Right atrium auricular region (tissue), 2 donors: ENCODE results near the gene FUT2. TPM values are rescaled to one million over a fixed set of nuclear protein-coding genes. Genes with fewer than 3 reads are reported as not detected.
"Not testable (repeated sequence)": the region's sequence is repeated elsewhere in the genome, so short reads cannot be mapped to it uniquely, and the experiment has no call there.

Experiments
- DNase-seq: peaks from one replicate; pipeline ENCODE4 v3.0.0-alpha.2; 2019; ENCODE audit warnings: low spot score
- H3K27ac ChIP-seq, 2 donors: fragments of 200-600 bp; sonication (generic); 1 replicate in 1 of 2; 2 replicates in 1 of 2; pipeline ENCODE4 v1.5.1; 2016 to 2019
- H3K27me3 ChIP-seq, 2 donors: fragments of 200-600 bp; sonication (generic); one replicate each; pipeline versions ENCODE4 v1.5.1 to v1.6.0; 2017 to 2019
- H3K36me3 ChIP-seq: fragments of 200-600 bp; sonication (generic); one replicate; pipeline ENCODE4 v1.5.1; 2016
- H3K4me1 ChIP-seq, 2 donors: fragments of 200-600 bp; sonication (generic); one replicate each; pipeline versions ENCODE4 v1.5.1 to v1.6.0; 2017 to 2019
- H3K4me3 ChIP-seq, 2 donors: fragments of 200-600 bp; sonication (generic); 1 replicate in 1 of 2; 2 replicates in 1 of 2; pipeline ENCODE4 v1.5.1; 2017 to 2019; ENCODE audit warnings: mild to moderate bottlenecking in 1 of 2, moderate library complexity in 1 of 2
- H3K9me3 ChIP-seq, 2 donors: fragments of 200-600 bp; sonication (generic); one replicate each; pipeline ENCODE4 v1.5.1; 2019
- CTCF ChIP-seq, 2 donors: fragments of 200-600 bp; sonication (generic); IDR thresholded peaks; one replicate each; pipeline ENCODE4 v1.5.1; 2019; ENCODE audit warnings: antibody characterized with exemption in 2 of 2
- total RNA-seq, 2 donors: library from RNA; depleted of rRNA; stranded (reverse); fragments of >200 nt; gene quantifications; one replicate each; pipeline ENCODE4 v1.1.0, GENCODE V29; 2016

FUT2 gene
- total RNA-seq, 2 donors from 2014 or later: not detected

GRCh38 chr19:48651683-48652048, 44.1 kb upstream of the FUT2 start:
- Histone ChIP-seq H3K4me1 (no peaks in the 10 kb centered on the region), H3K4me3 (no peak overlapping the region), H3K36me3 (no peaks in the 10 kb centered on the region), H3K9me3 (no peaks in the 10 kb centered on the region), H3K27me3 (no peaks in the 10 kb centered on the region), H3K27ac (no peak overlapping the region)
- no peak for TF ChIP-seq CTCF (IDR thresholded peaks at IDR 0.05)
- DNase-seq: no peak

- DNase-seq: no peak
- TF ChIP-seq CTCF (IDR thresholded peaks at IDR 0.05): no peak
- no peaks in the 10 kb centered on the region for H3K4me1 ChIP-seq
- no peaks in the 10 kb centered on the region for H3K27me3 ChIP-seq
- no peaks in the 10 kb centered on the region for H3K36me3 ChIP-seq
- H3K4me3 ChIP-seq: no peak overlapping the region
- H3K9me3 ChIP-seq: no peaks in the 10 kb centered on the region
- no peak overlapping the region for H3K27ac ChIP-seq
Measured at GRCh38 chr19:48654299-48655059, 41.3 kb upstream of the FUT2 start.

GRCh38 chr19:48656840-48657474, 38.8 kb upstream of the FUT2 start:
- no peak for TF ChIP-seq CTCF (IDR thresholded peaks at IDR 0.05)
- Histone ChIP-seq H3K27me3 (no peaks in the 10 kb centered on the region), H3K4me1 (peaks cover 0 to 11% of the 10 kb centered on the region in 2 donors), H3K27ac (no peak overlapping the region), H3K4me3 (no peak overlapping the region), H3K36me3 (no peaks in the 10 kb centered on the region), H3K9me3 (no peaks in the 10 kb centered on the region)
- no peak for DNase-seq

GRCh38 chr19:48657828-48658227, 37.9 kb upstream of the FUT2 start:
- not testable (repeated sequence) for H3K27me3 ChIP-seq, H3K4me3 ChIP-seq, H3K9me3 ChIP-seq, H3K36me3 ChIP-seq, H3K27ac ChIP-seq, DNase-seq
- H3K4me1 ChIP-seq: peaks cover 0 to 11% of the 10 kb centered on the region in 2 donors

GRCh38 chr19:48658483-48658882, 37.3 kb upstream of the FUT2 start:
- no peaks in the 10 kb centered on the region for H3K27me3 ChIP-seq
- H3K27ac ChIP-seq: no peak overlapping the region
- peaks cover 0 to 11% of the 10 kb centered on the region in 2 donors for H3K4me1 ChIP-seq
- no peak for DNase-seq
- H3K4me3 ChIP-seq: no peak overlapping the region
- H3K9me3 ChIP-seq: no peaks in the 10 kb centered on the region
- H3K36me3 ChIP-seq: no peaks in the 10 kb centered on the region
- TF ChIP-seq CTCF (IDR thresholded peaks at IDR 0.05): no peak

GRCh38 chr19:48659768-48660167, 36.0 kb upstream of the FUT2 start:
- H3K27me3 ChIP-seq: no peaks in the 10 kb centered on the region
- no peak overlapping the region for H3K27ac ChIP-seq
- no peak for DNase-seq
- H3K36me3 ChIP-seq: no peaks in the 10 kb centered on the region
- H3K4me1 ChIP-seq: peaks cover 0 to 11% of the 10 kb centered on the region in 2 donors
- H3K4me3 ChIP-seq: no peak overlapping the region
- TF ChIP-seq CTCF (IDR thresholded peaks at IDR 0.05): no peak
- H3K9me3 ChIP-seq: no peaks in the 10 kb centered on the region
